ENCODE data around the gene RRP1B. TPM values are rescaled to one million over a fixed set of nuclear protein-coding genes. Genes with fewer than 3 reads are reported as not detected.

The RRP1B gene
- total and polyA plus RNA-seq, 9 of the 15 experiments (the other 6 are each of a cell fraction or from before 2014, with no cell fraction given), result 6.8 to 66.6 (median 41.9) TPM

GRCh38 chr21:43717166-43717853 lies 58.0 kb downstream of the RRP1B start:
- Histone ChIP-seq H3K27me3 (ENCODE audit: control insufficient read depth in 2 of 2, insufficient read depth in 2 of 2, low read length in 2 of 2) (no peaks in the 10 kb centered on the region), H3K9me3 (replicated peaks; ENCODE audit: control insufficient read depth, insufficient read depth, low read depth, low read length) (no peaks in the 10 kb centered on the region), H4K20me1 (replicated peaks; ENCODE audit: control insufficient read depth, insufficient read depth, low read length) (peaks cover 24% of the 10 kb centered on the region), H2AFZ (ENCODE audit: low read depth, low read length) (no peak overlapping the region), H3K79me2 (ENCODE audit: control insufficient read depth, insufficient read depth, low read length) (peaks cover 34% of the 10 kb centered on the region), H3K9ac (ENCODE audit: insufficient read depth in 1 of 2, low read depth in 2 of 2, low read length in 2 of 2) (no peak overlapping the region), H3K9me1 (ENCODE audit: control insufficient read depth, insufficient read depth, low read length) (peaks cover 19% of the 10 kb centered on the region), H3K36me3 (ENCODE audit: control insufficient read depth, insufficient read depth, low read length) (peaks cover 25% of the 10 kb centered on the region; the same call in 2 of the 3 replicates), H3K27ac (ENCODE audit: extremely low read depth, low read depth, low read length) (no peak overlapping the region), H3K4me1 (replicated peaks in 1 of 2; ENCODE audit: control insufficient read depth in 2 of 2, insufficient read depth in 2 of 2, low read length in 2 of 2) (peaks cover 35 to 44% of the 10 kb centered on the region in 2 experiments; a peak in 4 of 5 replicates), H3K4me2 (ENCODE audit: insufficient read depth, low read length) (no peak overlapping the region), H3K4me3 (no peak overlapping the region)
- BruUV-seq (replicated peaks), result no TSS peak
- FAIRE-seq (no peak), DNase-seq (ENCODE audit: extremely low read depth in 1 of 4, low spot score in 3 of 4) (no peak), ATAC-seq (no peak)
- ChIA-PET POLR2A (interaction anchor here (0.6 to 2.7 kb wide), 8 partner anchors 9 to 63 kb away, joined by 3 to 23 read pairs (median 4); no protein-coding TSS in a partner anchor), CTCF (ENCODE audit: low intra/inter-chr PET ratio) (no interaction called here)
- WGBS (ENCODE audit: insufficient coverage, low coverage, missing lambda C conversion rate), result 95% methylated on average over 12 of the region's 13 CpGs
- intact Hi-C loops (cut with micrococcal nuclease) (no loop called here), in situ Hi-C loops (cut with MboI) (no loop called here)
- TF ChIP-seq ZBTB49 (CRISPR knock-in tag; IDR thresholded peaks at IDR 0.05; ENCODE audit: borderline replicate concordance), result no peak
- TF ChIP-seq ASH1L (IDR thresholded peaks at IDR 0.05; ENCODE audit: borderline replicate concordance, low read depth, partially characterized antibody), result no peak
- no peak for TF ChIP-seq CCNT2 (IDR thresholded peaks at IDR 0.05; ENCODE audit: borderline replicate concordance, extremely low read depth, insufficient read length, low read depth, low read length)
- TF ChIP-seq ZBTB40 (IDR thresholded peaks at IDR 0.05), result no peak
- no peak for TF ChIP-seq ZBTB40 (CRISPR knock-in tag; IDR thresholded peaks at IDR 0.05)
- no peak for TF ChIP-seq NR2C2 (CRISPR knock-in tag; IDR thresholded peaks at IDR 0.05)
- no peak for TF ChIP-seq NR2C2 (tag; IDR thresholded peaks at IDR 0.05)
- TF ChIP-seq MAFF (IDR thresholded peaks at IDR 0.05; ENCODE audit: low read length), result no peak
- no peak for TF ChIP-seq RCOR1 (IDR thresholded peaks at IDR 0.05; ENCODE audit: borderline replicate concordance in 1 of 2, low read depth in 2 of 2, low read length in 2 of 2)
- no peak for TF ChIP-seq TSC22D4 (tag; IDR thresholded peaks at IDR 0.05)

All from K562 (cell line).